Hepatocyte (in vitro differentiated cells): Measurements from ENCODE around the gene OR8B3. TPM values are rescaled to one million over a fixed set of nuclear protein-coding genes. Genes with fewer than 3 reads are reported as not detected.

Source experiments
- DNase-seq: peaks from one replicate; pipeline ENCODE4 v3.0.0-alpha.2; 2016; ENCODE audit warnings: low spot score
- H2AFZ ChIP-seq: fragments of 200-600 bp; sonication (generic); 2 replicates; pipeline ENCODE4 v1.6.0; 2016; ENCODE audit warnings: antibody characterized with exemption, mild to moderate bottlenecking
- H3K27ac ChIP-seq: fragments of 200-600 bp; sonication (generic); 2 replicates; pipeline ENCODE4 v1.5.1; 2016; ENCODE audit warnings: mild to moderate bottlenecking
- H3K27me3 ChIP-seq: fragments of 200-600 bp; sonication (generic); 2 replicates; pipeline ENCODE4 v1.6.1; 2016
- H3K36me3 ChIP-seq: fragments of 200-600 bp; sonication (generic); replicated peaks from 2 replicates; pipeline ENCODE4 v1.5.1; 2016; ENCODE audit warnings: low read depth; ENCODE audit not compliant: insufficient read depth
- H3K4me1 ChIP-seq: fragments of 200-600 bp; sonication (generic); 2 replicates; pipeline ENCODE4 v1.5.1; 2016; ENCODE audit warnings: mild to moderate bottlenecking, moderate library complexity; ENCODE audit not compliant: insufficient read depth
- H3K4me2 ChIP-seq: fragments of 200-600 bp; sonication (generic); 2 replicates; pipeline ENCODE4 v1.6.0; 2016
- H3K4me3 ChIP-seq: fragments of 200-600 bp; sonication (generic); 2 replicates; pipeline ENCODE4 v1.5.1; 2016; ENCODE audit warnings: mild to moderate bottlenecking
- H3K79me2 ChIP-seq: fragments of 200-600 bp; sonication (generic); 2 replicates; pipeline ENCODE4 v1.6.0; 2017; ENCODE audit warnings: mild to moderate bottlenecking
- H3K9me2 ChIP-seq: fragments of 200-600 bp; sonication (generic); replicated peaks from 2 replicates; pipeline ENCODE4 v1.6.0; 2017; ENCODE audit warnings: mild to moderate bottlenecking; ENCODE audit not compliant: insufficient read depth
- H3K9me3 ChIP-seq: fragments of 200-600 bp; sonication (generic); 2 replicates; pipeline ENCODE4 v1.5.1; 2016; ENCODE audit warnings: low read depth, mild to moderate bottlenecking
- H4K20me1 ChIP-seq: fragments of 200-600 bp; sonication (generic); 2 replicates; pipeline ENCODE4 v1.6.0; 2016; ENCODE audit warnings: mild to moderate bottlenecking; ENCODE audit not compliant: insufficient read depth, poor library complexity, severe bottlenecking
- EZH2 ChIP-seq: fragments of 200-600 bp; sonication (generic); IDR thresholded peaks from 2 replicates; pipeline ENCODE4 v1.6.1; 2016; ENCODE audit warnings: antibody characterized with exemption, mild to moderate bottlenecking, borderline replicate concordance
- EZH2phosphoT487 ChIP-seq: fragments of 200-600 bp; sonication (generic); IDR thresholded peaks from one replicate; pipeline ENCODE4 v1.6.1; 2018; ENCODE audit warnings: antibody characterized with exemption, mild to moderate bottlenecking, low read depth, moderate library complexity; ENCODE audit not compliant: unreplicated experiment, severe bottlenecking
- WGBS: methylation state at CpG from one replicate; pipeline ENCODE4 v1.1.6; 2016; ENCODE audit warnings: low lambda C conversion rate; ENCODE audit errors: missing lambda C conversion rate; 5-methylcytosine and 5-hydroxymethylcytosine counted together
- polyA plus RNA-seq: library from polyadenylated mRNA; unstranded; fragments of >200 nt; fragmentation: Nextera tagmentation; extraction: Ambion mirVana; gene quantifications from 2 replicates; pipeline ENCODE4 v1.2.1, GENCODE V29; 2016
- total RNA-seq: library from RNA; depleted of rRNA; stranded (reverse); fragments of >200 nt; gene quantifications from 2 replicates; pipeline ENCODE4 v1.2.3, GENCODE V29; 2014
- TF ChIP-seq, protein P1 (sequence below): fragments of 200-600 bp; sonication (generic); IDR thresholded peaks from 2 replicates; pipeline ENCODE4 v1.5.1; 2016; ENCODE audit warnings: antibody characterized with exemption, mild to moderate bottlenecking; ENCODE audit not compliant: poor library complexity

Gene OR8B3
- total and polyA plus RNA-seq, 2 experiments from 2014 or later, result not detected

GRCh38 chr11:124434699-124435098 is 35.9 kb upstream of the OR8B3 start:
- Histone ChIP-seq H3K27me3 (no peaks in the 10 kb centered on the region), H3K4me3 (no peak overlapping the region), H3K79me2 (no peaks in the 10 kb centered on the region), H4K20me1 (no peaks in the 10 kb centered on the region), H3K9me2 (no peaks in the 10 kb centered on the region), H3K9me3 (no peaks in the 10 kb centered on the region), H3K4me2 (no peak overlapping the region), H2AFZ (no peak overlapping the region), H3K27ac (no peak overlapping the region), H3K4me1 (no peaks in the 10 kb centered on the region), H3K36me3 (no peaks in the 10 kb centered on the region)
- TF ChIP-seq, protein P1, sequence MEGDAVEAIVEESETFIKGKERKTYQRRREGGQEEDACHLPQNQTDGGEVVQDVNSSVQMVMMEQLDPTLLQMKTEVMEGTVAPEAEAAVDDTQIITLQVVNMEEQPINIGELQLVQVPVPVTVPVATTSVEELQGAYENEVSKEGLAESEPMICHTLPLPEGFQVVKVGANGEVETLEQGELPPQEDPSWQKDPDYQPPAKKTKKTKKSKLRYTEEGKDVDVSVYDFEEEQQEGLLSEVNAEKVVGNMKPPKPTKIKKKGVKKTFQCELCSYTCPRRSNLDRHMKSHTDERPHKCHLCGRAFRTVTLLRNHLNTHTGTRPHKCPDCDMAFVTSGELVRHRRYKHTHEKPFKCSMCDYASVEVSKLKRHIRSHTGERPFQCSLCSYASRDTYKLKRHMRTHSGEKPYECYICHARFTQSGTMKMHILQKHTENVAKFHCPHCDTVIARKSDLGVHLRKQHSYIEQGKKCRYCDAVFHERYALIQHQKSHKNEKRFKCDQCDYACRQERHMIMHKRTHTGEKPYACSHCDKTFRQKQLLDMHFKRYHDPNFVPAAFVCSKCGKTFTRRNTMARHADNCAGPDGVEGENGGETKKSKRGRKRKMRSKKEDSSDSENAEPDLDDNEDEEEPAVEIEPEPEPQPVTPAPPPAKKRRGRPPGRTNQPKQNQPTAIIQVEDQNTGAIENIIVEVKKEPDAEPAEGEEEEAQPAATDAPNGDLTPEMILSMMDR, result no peak
- TF ChIP-seq EZH2 (no peak), EZH2phosphoT487 (no peak)
- DNase-seq, result no peak
- WGBS, result 77% methylated on average over 2 of the region's 2 CpGs

GRCh38 chr11:124429599-124429998 is 30.8 kb upstream of the OR8B3 start:
- Histone ChIP-seq H3K4me3 (no peak overlapping the region), H3K4me2 (no peak overlapping the region), H3K9me3 (no peaks in the 10 kb centered on the region), H2AFZ (no peak overlapping the region), H3K79me2 (no peaks in the 10 kb centered on the region), H4K20me1 (no peaks in the 10 kb centered on the region), H3K36me3 (no peaks in the 10 kb centered on the region), H3K27me3 (no peaks in the 10 kb centered on the region), H3K27ac (no peak overlapping the region), H3K9me2 (no peaks in the 10 kb centered on the region), H3K4me1 (no peaks in the 10 kb centered on the region)
- 78% methylated on average over 2 of the region's 2 CpGs for WGBS
- no peak for TF ChIP-seq EZH2phosphoT487
- TF ChIP-seq, protein P1, result no peak
- no peak for TF ChIP-seq EZH2
- no peak for DNase-seq

DNA sequence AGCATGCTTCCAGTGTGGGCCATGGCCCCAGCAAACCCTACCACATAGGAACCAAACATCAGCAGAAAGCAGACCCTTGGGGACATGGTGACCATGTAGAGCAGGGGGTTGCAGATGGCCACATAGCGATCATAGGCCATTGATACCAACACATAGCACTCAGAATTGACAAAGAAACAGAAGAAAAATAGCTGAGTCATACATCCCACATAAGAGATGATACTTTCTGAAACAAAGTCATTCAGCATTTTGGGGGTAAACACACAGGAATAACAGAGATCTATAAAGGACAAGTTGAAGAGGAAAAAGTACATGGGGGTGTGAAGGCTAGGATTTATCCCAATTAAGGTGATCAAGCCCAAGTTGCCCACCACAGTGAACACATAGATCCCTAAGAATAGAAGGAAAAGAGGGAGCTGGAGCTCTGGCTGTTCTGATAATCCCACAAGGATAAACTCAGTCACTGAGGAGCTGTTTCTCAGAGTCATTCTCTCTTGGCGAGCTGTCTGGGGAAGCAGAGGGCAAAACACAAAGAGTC is 25.6 kb upstream of the OR8B3 start, which contains the start of gene OR8B4:
Gene OR8B4, minus strand, starts transcription at position 488 of the 538 bp plus-strand sequence. Its CDS starts 0 bp downstream, at position 488.
- no peaks in the 10 kb centered on the region for H3K4me1 ChIP-seq
- TF ChIP-seq, protein P1, result no peak
- TF ChIP-seq EZH2 (no peak), EZH2phosphoT487 (no peak)
- H4K20me1 ChIP-seq, result no peaks in the 10 kb centered on the region
- H3K79me2 ChIP-seq, result no peaks in the 10 kb centered on the region
- H3K4me2 ChIP-seq, result no peak within 1 kb of the TSS
- peaks cover 10% of the 10 kb centered on the region for H3K27me3 ChIP-seq
- H3K9me3 ChIP-seq, result no peaks in the 10 kb centered on the region
- no peak within 1 kb of the TSS for H3K4me3 ChIP-seq
- DNase-seq, result no peak
- no peak within 1 kb of the TSS for H2AFZ ChIP-seq
- 90% methylated on average over 2 of the region's 2 CpGs for WGBS
- H3K9me2 ChIP-seq, result no peaks in the 10 kb centered on the region
- no peak within 1 kb of the TSS for H3K27ac ChIP-seq
- no peaks in the 10 kb centered on the region for H3K36me3 ChIP-seq
